ENCODE measurements around the gene THAP12.
"Not testable (repeated sequence)": the region's sequence is repeated elsewhere in the genome, so short reads cannot be mapped to it uniquely, and the experiment has no call there.

The THAP12 gene

GRCh38 chr11:76323375-76323774 lies 57.6 kb downstream of the THAP12 start:
- DNase-seq, result not testable (repeated sequence)

GRCh38 chr11:76322942-76323341 lies 58.0 kb downstream of the THAP12 start:
- no peak for DNase-seq

GRCh38 chr11:76322540-76322939 lies 58.4 kb downstream of the THAP12 start:
- no peak for DNase-seq

GRCh38 chr11:76321820-76322524 lies 59.0 kb downstream of the THAP12 start:
- no peak for DNase-seq

GRCh38 chr11:76321340-76321739 lies 59.6 kb downstream of the THAP12 start:
- DNase-seq, result no peak

GRCh38 chr11:76320929-76321328 lies 60.0 kb downstream of the THAP12 start:
- DNase-seq, result no peak

- DNase-seq, result not testable (repeated sequence)
These were observed 61.1 kb downstream of the THAP12 start for GRCh38 chr11:76319798-76320197.

GRCh38 chr11:76318744-76319384 lies 62.1 kb downstream of the THAP12 start:
- DNase-seq, result peak; percentile 76

GRCh38 chr11:76317296-76317695 lies 63.6 kb downstream of the THAP12 start:
- no peak for DNase-seq

GRCh38 chr11:76316726-76317125 lies 64.2 kb downstream of the THAP12 start:
- DNase-seq, result no peak

- no peak for DNase-seq
These were observed 65.6 kb downstream of the THAP12 start for GRCh38 chr11:76315182-76315853.

- DNase-seq, result no peak
These were observed 66.2 kb downstream of the THAP12 start for GRCh38 chr11:76314741-76315090.

- DNase-seq, result no peak
These were observed 66.8 kb downstream of the THAP12 start for GRCh38 chr11:76313913-76314740.

GRCh38 chr11:76313271-76313670 lies 67.7 kb downstream of the THAP12 start:
- no peak for DNase-seq

- no peak for DNase-seq
These were observed 69.9 kb downstream of the THAP12 start for GRCh38 chr11:76310832-76311595.

- DNase-seq, result no peak
These were observed 72.8 kb downstream of the THAP12 start for GRCh38 chr11:76307978-76308747.

- no peak for DNase-seq
These were observed 73.5 kb downstream of the THAP12 start for GRCh38 chr11:76307396-76307795.

GRCh38 chr11:76303399-76303798 lies 77.5 kb downstream of the THAP12 start:
- no peak for DNase-seq

GRCh38 chr11:76302996-76303395 lies 77.9 kb downstream of the THAP12 start:
- DNase-seq, result no peak

Data from CD4-positive, alpha-beta T cell treated with Interferon gamma for 1 hour (primary cell).